GM13976 (cell line): ENCODE measurements around the gene ACACB.

Experiments
- DNase-seq: peaks from one replicate; pipeline ENCODE4 v3.0.0; 2012; ENCODE audit warnings: low spot score
- in situ Hi-C: fragments of 300-500 bp; cut with MboI; formaldehyde crosslinking; loops from one replicate; pipeline ENCODE4 v1.12.0; 2022; ENCODE audit warnings: low sequenced_read_pairs, mixed read lengths, inconsistent platforms; ENCODE audit not compliant: unreplicated experiment
- TF ChIP-seq, protein P1 (sequence below): IDR thresholded peaks from 2 replicates; pipeline ENCODE4 v1.5.1; 2012; ENCODE audit warnings: borderline replicate concordance, mild to moderate bottlenecking; ENCODE audit not compliant: insufficient read depth; ENCODE audit errors: extremely low read depth, missing control alignments, control extremely low read depth

The ACACB gene

DNA sequence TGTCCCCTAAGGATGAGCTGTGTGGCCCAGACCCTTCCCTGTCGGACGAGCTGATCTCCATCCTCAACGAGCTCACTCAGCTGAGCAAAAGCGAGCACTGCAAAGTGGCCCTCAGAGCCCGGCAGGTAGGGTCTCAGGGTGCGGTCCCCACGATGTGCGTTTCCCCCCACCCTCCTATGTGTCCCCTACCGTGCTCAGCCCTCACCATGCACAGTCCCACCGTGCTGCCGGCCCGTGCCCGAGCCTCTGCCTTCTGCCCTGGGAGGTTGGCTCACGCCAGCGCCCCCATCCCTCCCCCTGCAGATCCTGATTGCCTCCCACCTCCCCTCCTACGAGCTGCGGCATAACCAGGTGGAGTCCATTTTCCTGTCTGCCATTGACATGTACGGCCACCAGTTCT, 106.1 kb downstream of the ACACB start:
- TF ChIP-seq, protein P1, sequence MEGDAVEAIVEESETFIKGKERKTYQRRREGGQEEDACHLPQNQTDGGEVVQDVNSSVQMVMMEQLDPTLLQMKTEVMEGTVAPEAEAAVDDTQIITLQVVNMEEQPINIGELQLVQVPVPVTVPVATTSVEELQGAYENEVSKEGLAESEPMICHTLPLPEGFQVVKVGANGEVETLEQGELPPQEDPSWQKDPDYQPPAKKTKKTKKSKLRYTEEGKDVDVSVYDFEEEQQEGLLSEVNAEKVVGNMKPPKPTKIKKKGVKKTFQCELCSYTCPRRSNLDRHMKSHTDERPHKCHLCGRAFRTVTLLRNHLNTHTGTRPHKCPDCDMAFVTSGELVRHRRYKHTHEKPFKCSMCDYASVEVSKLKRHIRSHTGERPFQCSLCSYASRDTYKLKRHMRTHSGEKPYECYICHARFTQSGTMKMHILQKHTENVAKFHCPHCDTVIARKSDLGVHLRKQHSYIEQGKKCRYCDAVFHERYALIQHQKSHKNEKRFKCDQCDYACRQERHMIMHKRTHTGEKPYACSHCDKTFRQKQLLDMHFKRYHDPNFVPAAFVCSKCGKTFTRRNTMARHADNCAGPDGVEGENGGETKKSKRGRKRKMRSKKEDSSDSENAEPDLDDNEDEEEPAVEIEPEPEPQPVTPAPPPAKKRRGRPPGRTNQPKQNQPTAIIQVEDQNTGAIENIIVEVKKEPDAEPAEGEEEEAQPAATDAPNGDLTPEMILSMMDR: no peak
- in situ Hi-C loops: no loop called here
- no peak for DNase-seq

DNA sequence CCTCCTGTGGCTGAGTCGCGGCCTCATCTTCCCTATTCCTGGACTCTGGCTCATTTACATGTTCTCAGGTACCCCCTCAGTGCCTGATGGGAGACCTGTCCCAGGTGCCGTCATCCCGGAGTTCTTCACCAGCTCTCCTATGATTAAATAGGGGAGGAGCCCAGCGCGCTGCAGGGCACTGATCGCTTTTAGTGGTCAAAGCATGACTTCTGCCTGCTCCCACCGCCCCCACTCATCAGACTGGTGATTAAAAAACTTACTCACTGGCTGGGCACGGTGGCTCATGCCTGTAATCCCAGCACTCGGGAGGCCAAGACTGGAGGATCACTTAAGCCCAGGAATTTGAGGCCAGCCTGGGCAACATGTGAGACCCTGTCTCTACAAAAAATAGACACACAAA, 106.8 kb downstream of the ACACB start:
- no peak for DNase-seq
- in situ Hi-C loops: no loop called here
- TF ChIP-seq, protein P1: no peak

DNA sequence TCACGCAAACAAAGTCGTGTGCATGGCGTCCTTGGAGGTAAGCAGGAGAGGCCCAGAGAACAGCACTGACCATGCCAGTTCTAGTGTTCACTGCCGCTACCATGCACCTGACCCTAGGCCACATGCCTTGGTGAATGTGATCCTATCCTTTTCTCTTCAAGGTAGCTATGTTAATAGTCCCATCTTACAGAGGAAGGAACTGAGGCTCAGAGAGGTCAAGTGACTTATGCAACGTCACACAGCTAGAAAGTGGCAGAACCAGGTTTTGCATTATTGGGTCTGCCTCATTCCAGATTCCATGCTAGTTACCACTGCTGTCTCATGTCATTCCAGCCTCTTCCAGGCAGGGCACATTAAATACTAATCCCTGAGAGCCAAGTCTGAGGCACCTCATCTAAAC, 107.5 kb downstream of the ACACB start:
- in situ Hi-C loops: no loop called here
- TF ChIP-seq, protein P1: no peak
- no peak for DNase-seq

DNA sequence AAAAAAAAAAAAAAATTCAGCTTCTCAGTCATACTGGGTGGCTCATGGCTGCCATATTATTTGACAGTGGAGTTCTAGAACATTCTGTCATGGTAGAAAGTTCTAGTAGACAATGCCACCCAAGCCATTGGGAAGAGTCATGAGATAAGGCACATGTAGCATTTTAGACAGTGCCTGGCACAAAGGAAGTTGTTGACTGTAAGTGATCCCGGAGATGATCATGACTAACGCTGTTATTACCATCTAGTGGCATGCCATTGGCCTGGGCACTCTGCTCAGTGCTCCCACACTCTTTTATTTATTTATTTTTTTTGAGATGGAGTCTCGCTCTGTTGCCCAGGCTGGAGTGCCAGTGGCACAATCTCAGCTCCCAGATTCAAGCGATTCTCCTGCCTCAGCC, 112.3 kb downstream of the ACACB start:
- TF ChIP-seq, protein P1: no peak
- no peak for DNase-seq
- in situ Hi-C loops: no loop called here

DNA sequence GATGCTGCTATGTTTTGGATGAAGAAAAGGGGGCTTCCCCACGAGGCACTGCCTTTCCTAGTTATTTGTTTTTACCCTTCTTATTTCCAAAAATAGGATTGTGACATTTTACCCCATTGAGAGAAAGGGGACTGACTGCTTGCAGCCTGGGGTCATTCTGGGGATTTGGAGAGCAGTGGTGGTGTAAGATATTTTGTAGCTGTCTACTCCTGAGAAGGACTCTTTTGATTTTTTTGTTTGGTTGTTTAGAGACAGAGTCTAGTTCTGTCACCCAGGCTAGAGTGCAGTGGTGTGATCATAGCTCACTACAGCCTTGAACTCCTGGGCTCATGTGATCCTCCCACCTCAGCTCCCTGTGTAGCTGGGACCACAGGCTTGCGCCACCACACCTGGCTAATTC, 113.8 kb downstream of the ACACB start:
- TF ChIP-seq, protein P1: no peak
- in situ Hi-C loops: no loop called here
- no peak for DNase-seq

DNA sequence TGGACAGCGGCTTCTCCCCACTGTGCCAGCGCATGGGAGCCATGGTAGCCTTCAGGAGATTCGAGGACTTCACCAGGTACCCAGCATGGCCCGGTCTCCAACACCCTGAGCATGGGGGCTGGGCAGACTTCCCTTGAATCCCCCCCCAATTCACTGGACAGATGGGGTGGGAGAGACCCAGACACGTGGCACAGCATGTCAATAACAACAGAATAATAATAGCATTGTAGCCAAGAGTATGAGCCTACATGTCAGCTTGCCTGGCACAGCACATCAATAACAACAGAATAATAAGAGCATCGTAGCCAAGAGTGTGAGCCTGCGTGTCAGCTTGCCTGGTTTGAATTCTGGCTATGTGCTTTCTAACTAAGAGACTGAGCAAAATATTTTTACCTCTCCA, 116.3 kb downstream of the ACACB start:
- TF ChIP-seq, protein P1: no peak
- DNase-seq: no peak
- in situ Hi-C loops: no loop called here

DNA sequence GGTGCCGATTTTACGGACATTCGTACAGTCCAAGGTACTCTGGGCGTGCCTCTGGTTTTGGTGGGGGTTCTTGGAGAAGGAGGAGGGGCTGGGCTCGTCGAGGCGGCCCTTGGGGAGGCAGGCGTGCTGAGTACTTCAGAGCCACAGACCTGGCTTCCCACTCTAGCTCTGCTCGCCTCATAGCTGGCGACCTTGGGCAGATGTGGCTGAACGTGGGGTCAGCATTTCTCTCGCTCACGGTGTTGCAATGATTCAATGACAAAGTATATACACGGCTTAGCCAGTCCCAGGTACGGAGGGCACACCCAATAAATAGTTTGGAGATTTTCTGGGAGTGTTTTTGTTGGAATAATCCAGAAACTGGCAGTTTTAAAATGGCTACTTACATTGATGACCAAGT, 117.6 kb downstream of the ACACB start:
- TF ChIP-seq, protein P1: no peak
- DNase-seq: no peak
- in situ Hi-C loops: no loop called here
